ENCODE results near the gene ALDH7A1.
A peak's percentile ranks its signal among the peaks of the same experiment; 100 is the strongest.
"Not testable (repeated sequence)": the region's sequence is repeated elsewhere in the genome, so short reads cannot be mapped to it uniquely, and the experiment has no call there.

The ALDH7A1 gene

DNA sequence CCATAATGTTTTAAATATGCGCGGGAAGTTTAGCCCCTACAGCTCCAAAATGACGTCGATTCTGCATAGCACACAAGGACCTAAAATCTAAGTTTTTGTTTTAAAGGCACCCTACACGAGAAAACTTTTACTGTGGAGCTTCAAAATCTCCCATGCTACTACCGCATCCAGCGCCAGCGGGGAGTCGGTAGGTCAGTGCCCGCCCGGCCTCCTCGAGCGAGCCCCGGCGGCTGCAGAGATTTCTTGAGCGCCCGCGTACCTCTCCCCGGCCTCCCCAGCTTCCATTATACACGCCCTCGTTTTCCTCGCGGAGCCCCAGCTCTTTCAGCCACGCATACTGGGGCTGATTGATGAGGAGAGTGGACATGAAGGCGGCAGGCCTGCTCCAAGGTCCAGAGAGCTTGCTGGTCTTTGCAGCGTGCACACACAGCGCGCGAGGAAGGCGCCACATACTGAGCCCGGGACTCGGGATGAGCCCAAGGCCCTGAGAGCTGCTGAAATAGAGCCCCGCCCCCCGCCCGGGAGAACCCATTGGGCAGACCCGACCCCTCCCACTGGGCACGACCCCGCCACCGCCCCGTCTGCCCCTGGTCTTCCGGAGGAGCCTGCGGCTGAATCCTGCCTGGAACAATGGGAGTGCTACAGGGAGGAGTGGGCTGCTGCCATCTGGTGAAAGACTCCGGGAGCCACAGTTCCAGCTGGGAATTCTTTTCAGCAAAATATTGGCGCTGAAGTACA is at the start of gene ALDH7A1:
ALDH7A1 (minus strand) TSS at position 472 of the 738 bp plus-strand sequence; CDS start at position 451, 21 bp downstream.
- peak; percentile 53 to 65 for ATAC-seq

- ATAC-seq = no peak
Measured at GRCh38 chr5:126641387-126641786, 46.4 kb upstream of the ALDH7A1 start.

- no peak for ATAC-seq
Measured at GRCh38 chr5:126640866-126641265, 45.8 kb upstream of the ALDH7A1 start.

DNA sequence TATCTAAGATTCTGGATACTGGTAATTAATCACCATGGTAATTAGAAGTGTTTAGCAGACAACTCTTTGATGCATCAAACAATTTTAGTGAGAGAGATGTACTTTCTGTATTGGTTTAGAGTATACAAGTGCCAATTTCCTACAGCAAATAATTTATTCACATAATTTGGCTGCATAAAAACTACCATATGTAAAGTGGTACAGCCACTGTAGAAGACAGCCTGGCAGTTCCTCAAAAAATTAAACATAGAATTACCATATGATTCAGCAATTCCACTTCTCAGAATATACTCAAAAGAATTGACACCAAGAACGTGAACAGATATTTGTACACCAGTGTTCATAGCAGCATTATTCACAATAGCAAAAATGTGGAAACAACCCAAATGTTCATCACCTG is 41.9 kb upstream of the ALDH7A1 start:
- no peak for ATAC-seq

DNA sequence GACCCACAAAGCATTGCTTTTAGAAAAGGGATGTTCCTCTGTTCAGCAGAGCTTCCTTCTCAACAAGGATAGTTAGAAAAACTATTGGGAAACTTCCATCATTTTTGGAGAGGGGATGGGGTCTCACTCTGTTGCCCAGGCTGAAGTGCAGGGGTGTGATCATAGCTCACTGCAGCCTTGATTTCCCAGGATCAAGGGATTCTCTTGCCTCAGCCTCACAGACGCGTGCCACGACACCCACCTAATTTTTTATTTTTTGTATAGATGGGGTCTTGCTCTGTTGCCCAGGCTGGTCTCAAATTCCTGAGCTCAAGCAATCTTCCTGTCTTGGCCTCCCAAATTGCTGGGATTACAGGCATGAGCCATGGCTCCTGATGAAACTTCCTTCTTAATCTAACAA is 40.6 kb upstream of the ALDH7A1 start:
- ATAC-seq = no peak

GRCh38 chr5:126633552-126633951 is 38.5 kb upstream of the ALDH7A1 start:
- ATAC-seq = no peak

GRCh38 chr5:126631920-126632319 is 36.9 kb upstream of the ALDH7A1 start:
- ATAC-seq = no peak

GRCh38 chr5:126628102-126628501 is 33.1 kb upstream of the ALDH7A1 start:
- ATAC-seq = no peak

DNA sequence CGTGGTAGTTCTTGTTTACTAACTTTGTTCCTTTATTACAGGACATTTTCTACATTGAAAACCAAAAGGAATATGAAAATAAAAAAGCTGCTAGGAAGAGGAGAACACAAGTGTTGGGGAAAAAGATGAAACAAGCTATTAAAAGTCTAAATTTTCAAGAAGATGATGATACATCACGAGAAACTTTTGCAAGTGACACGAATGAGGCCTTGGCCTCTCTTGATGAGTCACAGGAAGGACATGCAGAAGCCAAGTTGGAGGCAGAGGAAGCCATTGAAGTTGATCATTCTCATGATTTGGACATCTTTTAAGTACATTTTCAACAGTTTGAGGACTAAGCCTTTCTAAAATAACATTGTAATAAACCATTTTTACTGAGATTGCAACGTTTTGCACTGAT is 29.5 kb upstream of the ALDH7A1 start:
- ATAC-seq = no peak

- no peak for ATAC-seq
Measured at GRCh38 chr5:126619781-126620180, 24.8 kb upstream of the ALDH7A1 start.

DNA sequence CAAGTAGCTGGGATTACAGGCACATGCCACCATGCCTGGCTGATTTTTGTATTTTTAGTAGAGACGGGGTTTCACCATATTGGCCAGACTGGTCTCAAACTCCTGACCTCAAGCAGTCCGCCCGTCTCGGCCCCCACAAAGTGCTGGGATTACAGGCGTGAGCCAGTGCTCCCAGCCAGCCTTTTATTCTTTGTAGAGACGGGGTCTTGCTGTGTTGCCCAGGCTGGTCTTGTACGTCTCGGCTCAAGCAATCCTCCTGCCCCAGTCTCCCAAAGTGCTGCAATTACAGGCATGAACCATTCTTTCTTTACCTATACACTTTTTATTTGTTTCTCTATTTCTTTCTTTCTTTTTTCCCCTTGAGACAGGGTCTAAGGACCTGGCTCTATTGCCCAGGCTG is 22.6 kb upstream of the ALDH7A1 start:
- ATAC-seq = not testable (repeated sequence)

DNA sequence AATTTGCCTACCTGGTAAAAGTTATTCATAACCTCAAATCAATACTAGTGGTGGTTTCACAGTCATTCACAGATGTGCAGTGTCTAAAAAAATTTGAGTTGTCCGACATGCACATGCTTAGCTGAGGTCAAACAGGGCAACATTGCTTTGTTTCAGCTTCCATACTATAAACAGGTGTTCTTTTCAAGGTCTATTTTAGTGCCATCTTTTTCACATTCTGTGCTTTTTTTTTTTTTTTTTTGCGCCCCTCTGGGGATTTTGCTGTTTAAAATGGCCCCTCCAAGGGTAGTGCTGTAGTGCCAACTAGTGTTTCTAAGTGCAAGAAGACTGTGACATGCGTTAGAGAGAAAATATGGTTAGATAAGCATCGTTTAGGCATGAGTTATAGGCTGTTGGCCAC is 20.3 kb upstream of the ALDH7A1 start:
- no peak for ATAC-seq

DNA sequence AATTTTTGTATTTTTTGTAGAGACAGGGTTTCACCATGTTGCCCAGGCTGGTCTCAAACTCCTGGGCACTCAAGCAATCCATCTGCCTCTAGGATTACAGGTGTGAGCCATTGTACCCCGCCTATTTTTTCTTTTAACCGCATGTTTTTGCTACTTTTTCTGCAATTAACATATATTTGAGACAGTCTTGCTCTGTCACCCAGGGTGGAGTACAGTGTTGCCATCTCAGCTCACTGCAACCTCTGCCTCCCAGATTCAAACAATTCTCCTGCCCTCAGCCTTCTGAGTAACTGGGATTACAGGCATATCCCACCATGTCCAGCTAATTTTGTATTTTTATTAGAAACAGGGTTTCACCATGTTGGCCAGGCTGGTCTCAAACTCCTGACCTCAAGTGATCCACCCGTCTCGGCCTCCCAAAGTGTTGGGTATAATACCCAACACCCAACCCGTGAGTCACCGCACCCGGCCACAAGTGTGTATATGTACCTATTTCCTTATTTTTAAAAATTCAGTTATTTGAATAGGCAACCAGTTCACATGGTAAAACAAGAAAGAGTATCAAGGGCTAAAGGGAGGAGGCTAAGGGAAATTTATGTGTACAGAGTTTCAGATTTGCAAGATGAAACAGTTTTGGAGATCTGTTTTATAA is 19.0 kb upstream of the ALDH7A1 start:
- ATAC-seq = no peak

- ATAC-seq = no peak
Measured at GRCh38 chr5:126610616-126611015, 15.6 kb upstream of the ALDH7A1 start.

DNA sequence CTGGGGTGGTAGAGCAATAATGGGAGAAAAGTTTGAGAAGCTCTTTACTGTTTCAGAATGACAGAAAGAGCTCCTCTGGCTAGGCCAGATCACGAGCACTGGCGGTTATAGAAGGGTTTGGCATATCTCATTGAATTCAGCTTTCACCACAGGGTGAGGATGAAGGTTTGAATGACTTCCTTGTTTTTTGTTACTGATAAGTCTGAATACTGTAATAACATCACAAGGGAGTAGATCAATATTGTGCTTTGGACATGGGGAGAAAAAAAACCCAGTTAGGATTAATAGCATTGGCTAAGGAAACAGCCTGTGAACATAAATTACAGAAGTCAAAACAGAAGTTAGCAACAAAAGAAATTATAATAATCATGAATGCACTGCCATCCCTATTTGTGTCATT is 15.1 kb upstream of the ALDH7A1 start:
- no peak for ATAC-seq

DNA sequence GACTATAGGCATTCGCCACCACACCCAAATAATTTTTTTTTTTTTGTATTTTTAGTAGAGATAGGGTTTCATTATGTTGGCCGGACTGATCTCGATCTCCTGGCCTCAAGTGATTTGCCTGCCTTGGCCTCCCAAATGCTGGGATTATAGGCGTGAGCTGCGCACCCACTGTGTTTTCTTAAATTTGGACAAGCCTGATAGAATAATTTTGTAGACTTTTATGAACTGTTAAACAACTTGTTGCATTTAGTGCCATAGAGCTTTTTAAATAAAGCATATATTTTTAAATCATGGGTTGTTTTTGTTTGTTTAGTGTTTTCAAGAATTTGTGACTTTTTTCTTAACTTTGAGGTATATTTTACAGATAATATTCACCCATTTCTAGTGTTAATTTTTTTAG is 10.5 kb upstream of the ALDH7A1 start:
- ATAC-seq = no peak

GRCh38 chr5:126603402-126603991 is 8.5 kb upstream of the ALDH7A1 start:
- ATAC-seq = no peak

- ATAC-seq = peak; percentile 93 to 94
Measured at GRCh38 chr5:126600631-126601511, 5.9 kb upstream of the ALDH7A1 start, which contains the start of gene PHAX. Gene PHAX, plus strand, starts transcription at chr5:126600947. Its CDS starts 16 bp downstream, at chr5:126600963.

GRCh38 chr5:126599971-126600630 is 5.1 kb upstream of the ALDH7A1 start:
- ATAC-seq = not testable (repeated sequence)

GRCh38 chr5:126599499-126599898 is 4.5 kb upstream of the ALDH7A1 start:
- no peak for ATAC-seq

- no peak for ATAC-seq
Measured at GRCh38 chr5:126597156-126597555, 2.1 kb upstream of the ALDH7A1 start.

- ATAC-seq = no peak
Measured at GRCh38 chr5:126595486-126596083, 566 bp upstream of the ALDH7A1 start.

All from activated CD4-positive, CD25-positive, alpha-beta regulatory T cell treated with anti-CD3 and anti-CD28 coated beads, Interleukin-2, amount 50 U/mL, for 24 hours (primary cell).